NCI-H2227 treated with DMSO at 0.1 percent for 48 hours (cell line): ENCODE data around the gene ALOX15.
"Not testable (repeated sequence)": the region's sequence is repeated elsewhere in the genome, so short reads cannot be mapped to it uniquely, and the experiment has no call there.

Experiments used
- DNase-seq: peaks from one replicate; lab custom pipeline; 2025; lab: John Stamatoyannopoulos, UW

ALOX15 gene

DNA sequence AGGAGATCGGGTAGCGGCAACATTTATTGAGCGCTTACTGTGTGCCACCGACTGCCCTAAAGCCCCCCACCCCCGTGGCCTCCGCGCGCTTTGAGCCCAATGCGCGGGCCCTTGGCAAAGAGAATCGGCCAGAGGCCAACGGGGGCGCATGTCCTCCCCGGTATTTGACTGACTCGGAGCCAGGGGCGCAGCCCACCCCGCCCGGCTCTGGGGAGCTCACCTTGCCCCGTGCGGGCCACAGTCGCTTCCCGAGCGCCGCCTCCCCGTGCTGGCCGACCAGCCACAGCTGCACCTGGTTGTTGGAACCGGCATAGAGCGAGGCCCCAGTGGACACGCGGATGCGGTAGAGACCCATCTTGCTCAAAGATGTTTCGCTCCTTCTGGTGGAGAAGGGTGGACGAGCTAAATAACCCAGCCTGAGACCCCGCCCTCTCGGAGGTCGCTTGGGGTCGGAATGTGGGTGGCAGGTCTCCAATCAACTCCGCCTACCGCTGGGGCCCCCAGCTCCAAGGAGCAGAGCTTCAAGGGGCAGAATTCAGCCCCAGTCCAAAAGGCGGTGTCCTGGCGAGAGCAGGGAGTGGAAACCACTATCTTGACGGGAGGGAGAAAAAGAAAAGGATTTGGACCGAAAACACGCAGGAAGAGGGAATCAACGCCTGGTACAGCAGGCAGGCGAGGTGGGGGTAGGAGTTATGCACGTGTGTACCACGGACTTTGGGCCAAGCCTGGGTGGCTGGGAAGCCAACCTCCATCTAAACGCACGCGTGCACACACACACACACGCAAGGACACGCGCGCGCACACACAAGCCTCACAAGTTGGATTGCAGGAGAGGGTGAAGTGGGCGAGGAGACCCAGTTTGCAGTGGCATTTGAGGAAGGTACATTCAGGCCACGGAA lies at the start of gene ALOX15:
Gene ALOX15 (minus strand): TSS at position 382 of the 899 bp plus-strand sequence. CDS start 27 bp downstream, at position 355.
- DNase-seq: no peak

- DNase-seq: no peak
Observed at GRCh38 chr17:4690745-4691144, 49.3 kb upstream of the ALOX15 start.

DNA sequence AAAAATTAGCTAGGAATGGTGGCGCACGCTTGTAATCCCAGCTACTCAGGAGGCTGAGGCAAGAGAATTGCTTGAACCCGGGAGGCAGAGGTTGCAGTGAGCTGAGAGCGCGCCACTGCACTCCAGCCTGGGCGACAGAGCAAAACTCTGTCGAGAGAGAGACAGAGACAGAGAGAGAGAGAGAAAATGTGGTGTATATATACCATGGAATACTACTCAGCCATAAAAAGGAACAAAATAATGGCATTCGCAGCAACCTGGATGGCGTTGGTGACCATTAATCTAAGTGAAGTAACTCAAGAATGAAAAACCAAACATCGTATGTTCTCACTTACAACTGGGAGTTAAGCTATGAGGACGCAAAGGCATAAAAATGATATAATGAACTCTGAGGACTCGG lies 48.4 kb upstream of the ALOX15 start:
- not testable (repeated sequence) for DNase-seq

- not testable (repeated sequence) for DNase-seq
Observed at GRCh38 chr17:4683739-4684138, 42.3 kb upstream of the ALOX15 start.

DNA sequence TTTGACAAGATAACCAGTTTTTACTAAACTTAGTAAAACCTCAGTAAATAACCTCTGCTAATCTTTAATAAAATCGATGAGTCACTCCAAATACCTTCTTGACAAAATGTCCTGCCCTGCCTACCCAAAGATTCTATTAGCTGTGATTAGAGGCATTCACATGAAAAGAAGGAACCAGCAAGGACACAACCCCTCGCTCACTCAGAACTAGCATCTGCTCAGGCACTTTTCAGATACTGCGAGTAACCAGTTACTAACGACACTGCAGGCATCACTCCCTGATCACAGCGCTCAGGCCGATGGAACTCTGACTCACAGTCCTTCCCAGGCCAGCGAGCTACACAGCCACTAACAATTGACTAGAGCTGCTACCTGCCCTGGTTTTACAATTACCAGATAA lies 38.2 kb upstream of the ALOX15 start:
- no peak for DNase-seq

DNA sequence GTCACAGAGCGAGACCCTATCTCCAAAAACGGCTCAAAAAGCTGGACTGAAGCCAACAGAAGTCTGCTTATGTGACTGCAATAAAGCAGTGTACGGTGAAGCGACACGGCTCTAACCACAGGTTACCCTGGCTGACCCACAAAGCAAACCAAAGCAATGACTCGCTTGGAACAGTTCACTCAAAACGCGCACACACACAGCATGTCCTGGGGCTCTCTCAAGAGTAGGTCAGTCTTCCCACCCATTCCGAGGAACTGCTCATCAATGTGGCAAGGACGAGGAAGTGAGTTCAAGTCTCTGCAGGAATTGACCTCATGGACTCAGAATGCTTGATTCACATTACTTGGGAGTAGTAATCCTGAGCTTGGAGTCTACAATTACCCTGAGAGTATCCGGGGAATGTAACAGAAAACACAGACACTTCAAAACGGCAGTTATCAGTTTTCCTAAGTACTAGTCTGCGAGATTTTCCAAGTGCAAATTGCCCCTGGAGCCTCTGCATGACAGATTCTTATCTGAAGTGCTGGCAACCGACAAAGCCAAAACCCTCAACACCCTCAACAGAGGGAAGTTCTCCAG lies 37.1 kb upstream of the ALOX15 start:
- no peak for DNase-seq

- DNase-seq: no peak
Observed at GRCh38 chr17:4676791-4677190, 35.3 kb upstream of the ALOX15 start.

DNA sequence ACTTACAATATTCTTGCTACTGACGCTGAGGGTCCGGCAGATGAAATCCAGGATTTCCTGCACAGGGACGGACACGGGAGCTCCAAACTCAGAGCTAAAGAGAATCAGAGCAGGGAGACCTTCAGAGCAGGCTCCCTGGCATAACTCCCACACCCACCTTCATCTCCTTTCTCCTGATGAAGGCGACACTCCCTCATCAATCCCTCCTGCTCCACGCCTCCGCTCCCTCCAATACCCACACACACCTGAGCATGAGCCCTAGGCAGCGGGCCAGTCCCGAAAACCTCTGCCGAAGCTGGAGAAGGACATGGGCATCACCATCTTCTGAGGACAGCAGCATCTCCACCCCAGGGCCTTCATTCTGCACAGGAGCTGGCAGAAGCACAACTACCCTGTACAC lies 34.3 kb upstream of the ALOX15 start:
- no peak for DNase-seq

- DNase-seq: no peak
Observed at GRCh38 chr17:4674685-4674998, 33.2 kb upstream of the ALOX15 start.

GRCh38 chr17:4673986-4674684 lies 32.7 kb upstream of the ALOX15 start:
- no peak for DNase-seq

GRCh38 chr17:4673169-4673568 lies 31.7 kb upstream of the ALOX15 start:
- no peak for DNase-seq

GRCh38 chr17:4672751-4673150 lies 31.3 kb upstream of the ALOX15 start:
- no peak for DNase-seq

GRCh38 chr17:4672055-4672630 lies 30.7 kb upstream of the ALOX15 start:
- no peak for DNase-seq

- no peak for DNase-seq
Observed at GRCh38 chr17:4667166-4667565, 25.7 kb upstream of the ALOX15 start.

DNA sequence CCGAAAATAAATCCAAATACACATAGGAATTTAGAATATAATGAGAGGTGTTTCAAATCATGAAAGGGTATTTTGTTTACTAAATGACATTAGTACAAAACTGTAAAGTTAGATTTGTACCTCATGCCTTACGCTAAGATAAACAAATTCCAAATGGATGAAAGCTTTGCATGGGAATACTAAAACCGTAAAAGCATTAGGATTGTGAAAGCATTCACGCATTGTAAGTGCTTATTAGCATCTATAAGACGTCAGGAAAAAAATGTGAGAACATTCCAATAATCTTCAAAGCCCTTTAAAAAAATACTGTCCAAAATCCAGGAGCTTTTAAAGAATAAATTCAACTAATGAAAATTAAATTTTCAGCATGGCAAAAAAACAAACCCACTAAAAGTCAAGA lies 24.8 kb upstream of the ALOX15 start:
- no peak for DNase-seq

DNA sequence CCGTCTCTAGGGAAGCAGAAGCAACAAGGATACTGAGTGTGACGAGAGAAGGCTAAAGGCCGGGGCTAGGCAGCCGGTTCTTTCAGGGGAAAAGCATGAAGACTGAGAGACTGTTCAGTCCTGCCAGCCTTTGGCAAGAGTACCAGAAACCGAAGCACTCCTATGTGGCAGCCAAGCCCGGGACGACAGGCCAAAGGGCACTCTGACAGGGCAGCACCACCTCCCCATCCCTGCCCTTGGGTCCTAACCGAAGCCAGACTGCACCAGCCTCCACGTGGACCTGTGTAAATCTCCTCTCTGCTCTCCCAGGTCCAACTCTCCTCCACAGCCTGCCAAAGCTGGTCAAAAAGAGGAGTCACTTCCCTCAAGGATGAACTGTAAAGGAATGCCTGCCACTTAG lies 23.5 kb upstream of the ALOX15 start:
- no peak for DNase-seq

- DNase-seq: no peak
Observed at GRCh38 chr17:4664230-4664629, 22.8 kb upstream of the ALOX15 start.

- DNase-seq: no peak
Observed at GRCh38 chr17:4663711-4664110, 22.2 kb upstream of the ALOX15 start.

DNA sequence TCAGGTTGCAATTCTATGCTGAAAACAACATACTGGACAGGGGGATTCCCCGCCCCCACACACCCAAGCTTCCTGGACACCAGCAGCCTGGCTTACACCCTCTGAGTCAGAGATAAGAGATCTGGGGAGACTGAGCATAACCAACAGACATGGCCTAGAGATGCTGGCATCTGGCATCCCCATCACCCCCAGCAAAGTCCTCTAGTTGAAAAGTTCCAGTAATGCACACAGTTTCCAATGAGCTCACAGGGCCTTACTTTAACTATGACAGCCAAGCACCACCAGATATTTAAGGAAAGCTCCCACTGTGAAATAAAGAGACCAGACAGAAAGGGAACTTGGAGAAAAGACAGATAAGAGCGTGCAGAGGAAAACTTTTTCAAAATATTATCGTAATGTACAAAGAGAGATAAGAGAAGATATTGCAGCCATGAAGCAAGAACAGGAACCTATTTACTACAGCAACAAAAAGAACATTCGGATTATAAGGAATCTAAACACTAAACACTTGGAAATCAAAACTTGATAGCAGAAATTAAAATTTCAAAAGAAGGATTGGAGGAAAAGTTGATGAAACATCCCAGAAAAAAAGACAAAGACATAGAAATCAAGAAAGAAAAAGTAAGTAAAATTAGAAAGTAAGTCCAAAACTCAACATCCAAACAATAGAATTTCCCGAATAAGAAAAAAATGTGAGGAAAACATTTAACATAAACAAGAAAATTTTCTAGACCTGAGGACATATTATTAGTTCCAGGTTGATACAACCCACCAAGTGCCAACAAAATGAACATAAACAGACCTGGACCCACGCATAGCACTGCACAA lies 17.2 kb upstream of the ALOX15 start:
- no peak for DNase-seq

DNA sequence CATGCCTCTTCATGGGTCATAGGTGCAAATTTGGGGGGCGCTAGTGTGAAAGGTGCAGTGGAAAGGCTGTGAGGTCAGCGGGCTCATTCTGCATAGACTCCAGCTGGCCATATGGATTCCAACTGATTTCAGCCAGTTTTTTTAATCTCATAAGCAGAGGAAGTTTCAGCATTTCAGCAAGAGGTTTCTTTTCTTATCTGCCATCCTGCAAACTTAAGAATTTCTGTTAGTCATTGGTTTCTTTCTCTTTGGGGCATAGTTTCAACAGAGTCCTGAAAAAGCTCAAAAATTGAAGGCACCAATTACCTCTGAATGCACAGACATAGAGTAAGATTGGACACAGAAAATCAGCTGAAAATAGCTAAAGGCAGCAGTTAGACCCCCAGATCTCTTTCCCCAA lies 16.2 kb upstream of the ALOX15 start:
- DNase-seq: no peak

DNA sequence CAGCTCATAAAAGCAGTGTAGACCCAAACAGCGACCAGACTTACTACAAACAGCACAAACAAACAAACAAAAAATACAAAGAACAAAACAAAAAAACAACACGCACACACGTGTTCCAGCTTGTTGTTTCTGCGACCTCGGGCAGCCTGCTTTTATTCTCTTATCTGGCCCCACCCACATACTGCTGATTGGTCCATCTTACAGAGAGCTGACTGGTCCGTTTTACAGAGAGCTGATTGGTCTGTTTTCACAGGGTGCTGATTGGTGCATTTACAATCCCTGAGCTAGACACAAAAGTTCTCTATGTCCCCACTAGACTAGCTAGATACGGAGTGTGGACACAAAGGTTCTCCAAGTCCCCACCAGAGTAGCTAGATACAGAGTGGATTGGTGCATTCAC lies 14.5 kb upstream of the ALOX15 start:
- DNase-seq: not testable (repeated sequence)

DNA sequence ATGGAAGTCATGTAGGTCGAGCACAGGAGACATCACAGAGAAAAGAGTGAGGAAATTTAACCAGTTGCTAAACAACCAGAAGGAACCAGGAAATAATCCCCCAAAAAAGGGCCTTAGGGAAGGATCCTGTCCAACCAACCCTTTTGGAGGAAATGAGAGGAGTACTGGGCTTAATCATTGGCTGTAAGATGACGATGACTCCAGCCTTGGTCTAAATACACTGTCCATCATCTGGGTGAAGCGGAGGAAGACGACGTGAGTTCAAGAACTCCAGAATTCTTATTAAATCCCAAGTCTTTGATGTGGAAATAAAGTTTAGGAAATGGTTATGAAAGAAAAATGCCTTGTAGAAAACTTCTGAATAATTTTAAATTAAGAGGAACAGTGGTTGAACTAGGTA lies 11.5 kb upstream of the ALOX15 start:
- no peak for DNase-seq
